ENCODE results near the gene DNAJC8.
A peak's percentile ranks its signal among the peaks of the same experiment; 100 is the strongest.

DNAJC8 gene

GRCh38 chr1:28249866-28250295, 17.1 kb upstream of the DNAJC8 start:
- no peak for DNase-seq (ENCODE audit: low read depth, low spot score)

GRCh38 chr1:28249013-28249865, 16.4 kb upstream of the DNAJC8 start:
- no peak for DNase-seq (ENCODE audit: low read depth, low spot score)

- no peak for DNase-seq (ENCODE audit: low read depth, low spot score)
Measured at GRCh38 chr1:28248273-28249012, 15.6 kb upstream of the DNAJC8 start.

- DNase-seq (ENCODE audit: low read depth, low spot score) = no peak
Measured at GRCh38 chr1:28247612-28248272, 14.9 kb upstream of the DNAJC8 start.

- no peak for DNase-seq (ENCODE audit: low read depth, low spot score)
Measured at GRCh38 chr1:28246427-28246832, 13.6 kb upstream of the DNAJC8 start.

GRCh38 chr1:28244549-28245251, 11.9 kb upstream of the DNAJC8 start:
- no peak for DNase-seq (ENCODE audit: low read depth, low spot score)

GRCh38 chr1:28243685-28244311, 11.0 kb upstream of the DNAJC8 start:
- DNase-seq (ENCODE audit: low read depth, low spot score) = no peak

GRCh38 chr1:28241638-28242241, 8.9 kb upstream of the DNAJC8 start:
- no peak for DNase-seq (ENCODE audit: low read depth, low spot score)

- DNase-seq (ENCODE audit: low read depth, low spot score) = no peak
Measured at GRCh38 chr1:28240024-28240423, 7.2 kb upstream of the DNAJC8 start.

GRCh38 chr1:28239004-28239403, 6.2 kb upstream of the DNAJC8 start:
- no peak for DNase-seq (ENCODE audit: low read depth, low spot score)

- DNase-seq (ENCODE audit: low read depth, low spot score) = no peak
Measured at GRCh38 chr1:28236656-28237322, 4.0 kb upstream of the DNAJC8 start.

GRCh38 chr1:28235755-28236655, 3.2 kb upstream of the DNAJC8 start, which contains the start of gene ATP5IF1:
Gene ATP5IF1, plus strand, starts transcription at chr1:28236124. Its CDS starts 60 bp downstream, at chr1:28236184.
- DNase-seq (ENCODE audit: low read depth, low spot score) = peak; percentile 95

GRCh38 chr1:28233264-28233606, 406 bp upstream of the DNAJC8 start:
- DNase-seq (ENCODE audit: low read depth, low spot score) = no peak

GRCh38 chr1:28229996-28230395, 2.8 kb downstream of the DNAJC8 start:
- no peak for DNase-seq (ENCODE audit: low read depth, low spot score)

GRCh38 chr1:28229089-28229488, 3.7 kb downstream of the DNAJC8 start:
- no peak for DNase-seq (ENCODE audit: low read depth, low spot score)

GRCh38 chr1:28213315-28213714, 19.5 kb downstream of the DNAJC8 start:
- DNase-seq (ENCODE audit: low read depth, low spot score) = no peak

- DNase-seq (ENCODE audit: low read depth, low spot score) = no peak
Measured at GRCh38 chr1:28209700-28210099, 23.1 kb downstream of the DNAJC8 start.

- DNase-seq (ENCODE audit: low read depth, low spot score) = no peak
Measured at GRCh38 chr1:28208818-28209441, 23.9 kb downstream of the DNAJC8 start.

GRCh38 chr1:28205243-28205642, 27.6 kb downstream of the DNAJC8 start:
- no peak for DNase-seq (ENCODE audit: low read depth, low spot score)

All from iPS DF 19.7 (cell line).